ENCODE measurements around the gene PRICKLE1. TPM values are rescaled to one million over a fixed set of nuclear protein-coding genes. Genes with fewer than 3 reads are reported as not detected.

The PRICKLE1 gene
- total and polyA plus RNA-seq, 9 of the 15 experiments (the other 6 are each of a cell fraction or from before 2014, with no cell fraction given): 0.22 to 0.85 (median 0.31) TPM

GRCh38 chr12:42446761-42447160 is 142.8 kb downstream of the PRICKLE1 start (continued):
- no peak for TF ChIP-seq ZNF518B (CRISPR knock-in tag; IDR thresholded peaks at IDR 0.05)
- TF ChIP-seq MEIS2 (IDR thresholded peaks at IDR 0.05; ENCODE audit: partially characterized antibody): no peak
- no peak for TF ChIP-seq ZBED1 (IDR thresholded peaks at IDR 0.05)
- no peak for TF ChIP-seq POU5F1 (IDR thresholded peaks at IDR 0.05; ENCODE audit: borderline replicate concordance, low read depth, low read length, partially characterized antibody)
- TF ChIP-seq HSF4 (CRISPR knock-in tag; IDR thresholded peaks at IDR 0.05; ENCODE audit: borderline replicate concordance): no peak
- no peak for TF ChIP-seq ELK1 (CRISPR knock-in tag; IDR thresholded peaks at IDR 0.05)
- TF ChIP-seq GTF2F1 (IDR thresholded peaks at IDR 0.05; ENCODE audit: low read depth, low read length): no peak
- TF ChIP-seq ZNF699 (CRISPR knock-in tag; IDR thresholded peaks at IDR 0.05; ENCODE audit: insufficient replicate concordance): no peak
- TF ChIP-seq BDP1 (IDR thresholded peaks at IDR 0.05; ENCODE audit: insufficient read depth, insufficient read length): no peak
